NCI-H1105 (cell line): ENCODE measurements around the gene PLCH1.

Experiments used
- DNase-seq: peaks from one replicate; lab custom pipeline; 2025; lab: John Stamatoyannopoulos, UW

Gene PLCH1

GRCh38 chr3:155744010-155744625, 753 bp downstream of the PLCH1 start:
- peak; percentile 72 for DNase-seq

GRCh38 chr3:155743606-155744005, 1.3 kb downstream of the PLCH1 start:
- DNase-seq = no peak

GRCh38 chr3:155742349-155742965, 2.4 kb downstream of the PLCH1 start:
- no peak for DNase-seq

GRCh38 chr3:155741603-155742002, 3.3 kb downstream of the PLCH1 start:
- no peak for DNase-seq

DNA sequence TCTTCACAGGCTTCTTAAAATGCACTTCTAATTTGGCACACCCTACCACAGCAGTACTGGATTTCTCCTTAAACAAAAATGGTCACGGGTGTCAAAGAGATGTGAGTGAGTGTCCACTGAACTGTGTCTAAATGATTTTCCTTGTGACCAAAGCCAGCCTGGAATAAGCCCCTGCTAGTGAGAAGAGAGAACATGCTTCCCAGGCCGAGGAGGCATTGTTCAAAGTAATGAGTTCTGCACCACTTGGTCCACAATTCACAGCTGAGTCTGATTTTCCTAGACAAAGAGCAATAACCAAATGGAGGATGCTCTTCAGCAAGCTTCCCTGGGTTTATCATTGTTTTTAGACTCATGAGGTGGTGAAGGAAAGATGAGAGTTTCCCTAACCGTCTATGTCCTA, 3.8 kb downstream of the PLCH1 start:
- no peak for DNase-seq

DNA sequence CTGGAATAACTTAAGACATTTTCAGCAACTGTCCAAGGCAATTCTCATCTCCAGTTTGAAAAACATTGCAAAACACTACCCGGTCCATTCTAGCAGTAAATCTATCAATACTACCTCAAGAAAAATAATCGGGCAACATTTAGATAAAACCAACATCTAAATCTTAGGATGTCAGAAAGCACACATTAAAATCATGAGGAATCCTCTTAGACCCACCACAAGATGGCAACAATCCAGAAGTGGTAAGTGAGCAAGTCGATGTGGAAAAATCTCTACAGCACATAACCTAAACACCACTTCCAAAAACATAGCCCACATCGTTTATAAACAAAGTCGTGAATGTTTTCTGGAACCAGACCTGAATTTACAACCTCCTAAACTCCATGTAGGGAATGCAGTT, 5.7 kb downstream of the PLCH1 start:
- DNase-seq = no peak

GRCh38 chr3:155738580-155739076, 6.2 kb downstream of the PLCH1 start:
- no peak for DNase-seq

GRCh38 chr3:155737844-155738460, 6.9 kb downstream of the PLCH1 start:
- no peak for DNase-seq

GRCh38 chr3:155736381-155736780, 8.5 kb downstream of the PLCH1 start:
- no peak for DNase-seq

GRCh38 chr3:155730843-155731242, 14.0 kb downstream of the PLCH1 start:
- no peak for DNase-seq

- DNase-seq = no peak
These were observed 17.0 kb downstream of the PLCH1 start for GRCh38 chr3:155727836-155728235.

- DNase-seq = no peak
These were observed 30.6 kb downstream of the PLCH1 start for GRCh38 chr3:155714295-155714718.

DNA sequence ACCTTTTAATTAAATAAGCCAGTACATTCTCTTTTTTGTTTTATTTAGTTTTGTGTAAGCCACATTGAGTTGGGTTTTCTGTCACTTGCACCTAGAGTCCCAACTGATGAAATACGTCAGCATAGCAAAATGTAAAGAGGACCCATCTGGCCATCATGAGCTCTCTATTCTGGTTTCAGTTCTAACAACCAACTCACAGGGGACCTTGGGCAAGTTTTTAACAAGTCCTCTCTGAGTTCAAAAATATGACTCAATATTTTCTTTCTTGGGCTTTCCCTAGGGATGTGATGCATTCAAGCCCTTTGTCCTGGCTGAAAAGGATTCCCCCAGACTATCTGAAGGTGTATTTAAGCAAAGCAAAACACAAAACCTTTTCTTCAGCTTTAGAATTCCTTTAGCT, 32.9 kb downstream of the PLCH1 start:
- no peak for DNase-seq

GRCh38 chr3:155704771-155705559, 39.9 kb downstream of the PLCH1 start:
- DNase-seq = no peak

- no peak for DNase-seq
These were observed 40.8 kb downstream of the PLCH1 start for GRCh38 chr3:155704061-155704460.

- no peak for DNase-seq
These were observed 41.9 kb downstream of the PLCH1 start for GRCh38 chr3:155702745-155703591.

DNA sequence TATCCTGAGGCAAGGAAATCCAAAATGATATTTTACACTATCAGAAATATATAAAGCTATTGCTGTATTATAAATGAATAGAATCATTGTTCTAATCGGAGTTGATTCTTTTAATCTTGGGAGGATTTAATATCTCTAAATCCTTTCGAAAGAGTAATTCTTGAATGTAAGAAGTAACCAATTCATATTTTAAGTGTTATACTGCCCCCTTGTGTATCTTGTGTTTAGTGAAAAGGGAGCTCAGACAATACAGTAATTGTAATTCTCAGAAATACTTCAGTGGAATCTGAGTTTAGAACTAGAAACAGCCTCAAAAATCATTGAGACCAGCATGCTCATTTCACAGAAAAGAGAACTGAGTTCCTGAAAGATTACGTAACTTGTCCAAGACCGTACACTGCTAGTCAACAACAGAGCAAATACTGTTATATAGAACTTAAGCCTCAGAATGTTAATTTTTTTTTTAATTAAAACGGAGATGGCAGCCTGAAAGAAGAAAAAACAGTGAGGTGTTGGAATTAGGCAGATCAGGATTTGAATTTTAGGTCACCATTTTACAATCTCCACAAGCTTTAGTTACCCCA, 42.9 kb downstream of the PLCH1 start:
- peak; percentile 75 for DNase-seq

DNA sequence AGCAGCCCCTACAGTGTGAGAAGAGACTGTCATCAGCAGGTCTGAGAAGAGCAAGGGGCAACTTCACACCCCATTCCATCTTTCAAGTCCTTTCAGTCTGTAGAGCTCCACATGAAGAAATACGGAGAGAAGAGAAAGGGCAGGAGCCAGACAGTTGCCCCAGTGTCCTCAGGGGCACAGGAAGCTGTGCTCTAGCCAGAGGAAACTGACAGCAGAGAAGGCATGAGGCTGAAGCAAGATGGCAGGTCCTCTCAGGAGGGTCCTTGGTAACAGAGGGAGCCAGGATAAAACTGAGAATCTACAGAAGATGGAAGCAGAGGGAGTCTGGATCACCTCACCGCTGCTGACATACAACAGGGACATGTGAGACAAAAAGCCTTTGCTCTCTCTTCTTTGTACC, 47.3 kb downstream of the PLCH1 start:
- DNase-seq = no peak

DNA sequence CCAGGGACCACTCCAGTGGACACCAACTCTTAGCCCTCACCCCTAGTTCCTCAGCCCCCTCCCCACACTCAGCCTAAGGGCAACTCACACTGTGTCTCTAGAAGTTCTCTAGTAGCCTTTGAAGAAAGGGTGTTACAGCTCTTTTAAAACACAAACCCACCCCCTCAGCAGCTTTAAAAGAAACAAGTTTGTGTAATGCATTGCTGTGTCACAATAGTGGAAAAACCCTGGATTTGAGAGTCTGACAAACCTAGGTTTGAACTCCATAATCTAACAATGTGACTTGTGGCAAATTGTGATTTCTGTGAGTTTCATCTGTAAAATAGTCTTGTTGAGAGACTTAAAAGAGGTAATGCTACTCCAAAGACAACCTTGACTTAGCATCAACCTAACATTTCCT, 54.0 kb downstream of the PLCH1 start:
- no peak for DNase-seq

- DNase-seq = no peak
These were observed 56.4 kb downstream of the PLCH1 start for GRCh38 chr3:155688481-155688880.

- DNase-seq = no peak
These were observed 61.5 kb downstream of the PLCH1 start for GRCh38 chr3:155683344-155683720.
